ENCODE measurements around the gene OSM.

DNA sequence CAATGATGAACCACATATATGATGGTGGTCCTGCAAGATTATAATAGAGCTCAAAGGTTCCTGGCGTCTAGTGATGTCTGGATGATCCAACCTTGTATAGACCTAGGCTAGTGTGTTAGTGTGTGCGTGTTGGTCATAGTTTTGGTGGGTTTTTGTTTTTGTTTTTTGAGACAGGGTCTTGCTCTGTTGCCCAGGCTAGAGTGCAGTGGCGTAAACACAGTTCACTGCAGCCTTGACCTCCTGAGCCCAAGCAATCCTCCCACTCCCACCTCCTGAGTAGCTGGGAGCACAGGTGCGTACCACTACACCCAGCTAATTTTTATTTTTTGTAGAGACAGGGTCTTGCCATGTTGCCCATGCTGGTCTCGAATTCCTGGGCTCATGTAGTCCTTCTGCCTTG is 13.3 kb upstream of the OSM start:
- TF ChIP-seq POLR2AphosphoS5 (IDR thresholded peaks at IDR 0.05; ENCODE audit: low read depth, low read length) (no peak), TAF1 (IDR thresholded peaks at IDR 0.05; ENCODE audit: borderline replicate concordance, low read depth, low read length) (no peak)

Data from GM12892 (cell line).